ENCODE measurements around the gene TMPRSS9. TPM values are rescaled to one million over a fixed set of nuclear protein-coding genes. Genes with fewer than 3 reads are reported as not detected.

The TMPRSS9 gene
- total and polyA plus RNA-seq, 2 of the 13 experiments (the other 11 are each of a cell fraction or from before 2014, with no cell fraction given), result 2.5 to 5.2 TPM

DNA sequence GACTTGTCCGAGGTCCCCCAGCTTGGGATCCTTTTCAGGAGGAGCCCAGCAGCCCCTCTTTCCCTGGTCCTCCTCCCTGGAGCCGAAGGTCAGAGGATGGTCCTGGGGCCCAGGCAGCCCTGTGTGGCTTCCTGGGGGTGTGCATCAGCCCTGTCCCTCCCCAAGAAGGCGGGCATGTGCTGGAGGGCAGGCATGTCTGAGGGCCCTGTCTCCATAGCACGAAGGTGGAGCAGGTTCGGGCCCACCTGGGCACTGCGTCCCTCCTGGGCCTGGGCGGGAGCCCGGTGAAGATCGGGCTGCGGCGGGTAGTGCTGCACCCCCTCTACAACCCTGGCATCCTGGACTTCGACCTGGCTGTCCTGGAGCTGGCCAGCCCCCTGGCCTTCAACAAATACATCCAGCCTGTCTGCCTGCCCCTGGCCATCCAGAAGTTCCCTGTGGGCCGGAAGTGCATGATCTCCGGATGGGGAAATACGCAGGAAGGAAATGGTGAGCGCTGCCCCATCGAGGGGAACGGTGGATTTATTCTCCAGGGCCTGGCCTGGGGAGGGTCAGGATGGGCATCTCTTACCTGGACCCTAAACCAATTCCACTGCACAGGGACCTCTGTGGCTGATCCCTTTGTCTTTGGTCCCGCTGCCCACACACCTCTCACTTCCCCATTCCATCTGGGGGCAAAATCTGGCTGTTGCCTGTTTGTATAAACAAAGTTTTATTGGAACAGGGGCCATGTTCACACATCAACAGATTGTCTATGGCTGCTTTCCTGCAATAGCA, 56.4 kb downstream of the TMPRSS9 start (continued):
- TF ChIP-seq, protein P1, sequence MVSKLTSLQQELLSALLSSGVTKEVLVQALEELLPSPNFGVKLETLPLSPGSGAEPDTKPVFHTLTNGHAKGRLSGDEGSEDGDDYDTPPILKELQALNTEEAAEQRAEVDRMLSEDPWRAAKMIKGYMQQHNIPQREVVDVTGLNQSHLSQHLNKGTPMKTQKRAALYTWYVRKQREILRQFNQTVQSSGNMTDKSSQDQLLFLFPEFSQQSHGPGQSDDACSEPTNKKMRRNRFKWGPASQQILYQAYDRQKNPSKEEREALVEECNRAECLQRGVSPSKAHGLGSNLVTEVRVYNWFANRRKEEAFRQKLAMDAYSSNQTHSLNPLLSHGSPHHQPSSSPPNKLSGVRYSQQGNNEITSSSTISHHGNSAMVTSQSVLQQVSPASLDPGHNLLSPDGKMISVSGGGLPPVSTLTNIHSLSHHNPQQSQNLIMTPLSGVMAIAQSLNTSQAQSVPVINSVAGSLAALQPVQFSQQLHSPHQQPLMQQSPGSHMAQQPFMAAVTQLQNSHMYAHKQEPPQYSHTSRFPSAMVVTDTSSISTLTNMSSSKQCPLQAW (CRISPR knock-in tag; IDR thresholded peaks at IDR 0.05), result peak; percentile 93
- TF ChIP-seq SOX13 (IDR thresholded peaks at IDR 0.05), result no peak
- peak in 1 of 2 experiments; percentile 34; a peak in 1 of 4 replicates for TF ChIP-seq SOX13 (CRISPR knock-in tag; conservative IDR thresholded peaks at IDR 0.05 in 1 of 2, IDR thresholded peaks at IDR 0.05 in 1 of 2)
- TF ChIP-seq CENPX (CRISPR knock-in tag; IDR thresholded peaks at IDR 0.05), result no peak
- no peak for TF ChIP-seq ZFP36L2 (CRISPR knock-in tag; IDR thresholded peaks at IDR 0.05)
- no peak; the same call in 1 of the 2 replicates for TF ChIP-seq POGZ (CRISPR knock-in tag; IDR thresholded peaks at IDR 0.05)
- TF ChIP-seq GTF3A (CRISPR knock-in tag; conservative IDR thresholded peaks at IDR 0.05), result no peak
- TF ChIP-seq RFXAP (CRISPR knock-in tag; IDR thresholded peaks at IDR 0.05; ENCODE audit: borderline replicate concordance), result peak; percentile 61; the same call in 1 of the 2 replicates
- TF ChIP-seq, protein P2, sequence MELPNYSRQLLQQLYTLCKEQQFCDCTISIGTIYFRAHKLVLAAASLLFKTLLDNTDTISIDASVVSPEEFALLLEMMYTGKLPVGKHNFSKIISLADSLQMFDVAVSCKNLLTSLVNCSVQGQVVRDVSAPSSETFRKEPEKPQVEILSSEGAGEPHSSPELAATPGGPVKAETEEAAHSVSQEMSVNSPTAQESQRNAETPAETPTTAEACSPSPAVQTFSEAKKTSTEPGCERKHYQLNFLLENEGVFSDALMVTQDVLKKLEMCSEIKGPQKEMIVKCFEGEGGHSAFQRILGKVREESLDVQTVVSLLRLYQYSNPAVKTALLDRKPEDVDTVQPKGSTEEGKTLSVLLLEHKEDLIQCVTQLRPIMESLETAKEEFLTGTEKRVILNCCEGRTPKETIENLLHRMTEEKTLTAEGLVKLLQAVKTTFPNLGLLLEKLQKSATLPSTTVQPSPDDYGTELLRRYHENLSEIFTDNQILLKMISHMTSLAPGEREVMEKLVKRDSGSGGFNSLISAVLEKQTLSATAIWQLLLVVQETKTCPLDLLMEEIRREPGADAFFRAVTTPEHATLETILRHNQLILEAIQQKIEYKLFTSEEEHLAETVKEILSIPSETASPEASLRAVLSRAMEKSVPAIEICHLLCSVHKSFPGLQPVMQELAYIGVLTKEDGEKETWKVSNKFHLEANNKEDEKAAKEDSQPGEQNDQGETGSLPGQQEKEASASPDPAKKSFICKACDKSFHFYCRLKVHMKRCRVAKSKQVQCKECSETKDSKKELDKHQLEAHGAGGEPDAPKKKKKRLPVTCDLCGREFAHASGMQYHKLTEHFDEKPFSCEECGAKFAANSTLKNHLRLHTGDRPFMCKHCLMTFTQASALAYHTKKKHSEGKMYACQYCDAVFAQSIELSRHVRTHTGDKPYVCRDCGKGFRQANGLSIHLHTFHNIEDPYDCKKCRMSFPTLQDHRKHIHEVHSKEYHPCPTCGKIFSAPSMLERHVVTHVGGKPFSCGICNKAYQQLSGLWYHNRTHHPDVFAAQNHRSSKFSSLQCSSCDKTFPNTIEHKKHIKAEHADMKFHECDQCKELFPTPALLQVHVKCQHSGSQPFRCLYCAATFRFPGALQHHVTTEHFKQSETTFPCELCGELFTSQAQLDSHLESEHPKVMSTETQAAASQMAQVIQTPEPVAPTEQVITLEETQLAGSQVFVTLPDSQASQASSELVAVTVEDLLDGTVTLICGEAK (IDR thresholded peaks at IDR 0.05), result peak; percentile 96
- TF ChIP-seq, protein P2 (CRISPR knock-in tag; IDR thresholded peaks at IDR 0.05), result peak; percentile 100
- TF ChIP-seq HNRNPUL1 (IDR thresholded peaks at IDR 0.05; ENCODE audit: low read depth, low read length), result no peak
- no peak for TF ChIP-seq ZNF143 (CRISPR knock-in tag; IDR thresholded peaks at IDR 0.05)
- TF ChIP-seq, protein P3, sequence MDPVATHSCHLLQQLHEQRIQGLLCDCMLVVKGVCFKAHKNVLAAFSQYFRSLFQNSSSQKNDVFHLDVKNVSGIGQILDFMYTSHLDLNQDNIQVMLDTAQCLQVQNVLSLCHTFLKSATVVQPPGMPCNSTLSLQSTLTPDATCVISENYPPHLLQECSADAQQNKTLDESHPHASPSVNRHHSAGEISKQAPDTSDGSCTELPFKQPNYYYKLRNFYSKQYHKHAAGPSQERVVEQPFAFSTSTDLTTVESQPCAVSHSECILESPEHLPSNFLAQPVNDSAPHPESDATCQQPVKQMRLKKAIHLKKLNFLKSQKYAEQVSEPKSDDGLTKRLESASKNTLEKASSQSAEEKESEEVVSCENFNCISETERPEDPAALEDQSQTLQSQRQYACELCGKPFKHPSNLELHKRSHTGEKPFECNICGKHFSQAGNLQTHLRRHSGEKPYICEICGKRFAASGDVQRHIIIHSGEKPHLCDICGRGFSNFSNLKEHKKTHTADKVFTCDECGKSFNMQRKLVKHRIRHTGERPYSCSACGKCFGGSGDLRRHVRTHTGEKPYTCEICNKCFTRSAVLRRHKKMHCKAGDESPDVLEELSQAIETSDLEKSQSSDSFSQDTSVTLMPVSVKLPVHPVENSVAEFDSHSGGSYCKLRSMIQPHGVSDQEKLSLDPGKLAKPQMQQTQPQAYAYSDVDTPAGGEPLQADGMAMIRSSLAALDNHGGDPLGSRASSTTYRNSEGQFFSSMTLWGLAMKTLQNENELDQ (CRISPR knock-in tag; IDR thresholded peaks at IDR 0.05; ENCODE audit: borderline replicate concordance), result no peak
- peak; percentile 84; the same call in 1 of the 2 replicates for TF ChIP-seq ZNF839 (CRISPR knock-in tag; IDR thresholded peaks at IDR 0.05; ENCODE audit: borderline replicate concordance)
